Psoas muscle (tissue), 8 donors: Measurements from ENCODE around the gene BPIFA2. TPM values are rescaled to one million over a fixed set of nuclear protein-coding genes. Genes with fewer than 3 reads are reported as not detected.
"Not testable (repeated sequence)": the region's sequence is repeated elsewhere in the genome, so short reads cannot be mapped to it uniquely, and the experiment has no call there.

ENCODE experiments used
- ATAC-seq, 4 donors: fragments of 200-7000 bp; cut with Tn5 transposase; one replicate each; pipeline ENCODE4 v1.9.1; 2020; ENCODE audit warnings: moderate library complexity in 3 of 4, mild to moderate bottlenecking in 2 of 4
- DNase-seq, 2 donors: peaks; one replicate each; pipeline ENCODE4 v3.0.0-alpha.2; 2020
- H3K27ac ChIP-seq: fragments of 200-600 bp; one replicate; pipeline ENCODE4 v1.8.0; 2022
- H3K27me3 ChIP-seq, 3 donors: fragments of 200-600 bp in 1 of 3; one replicate each; pipeline versions ENCODE4 v1.6.1 to v1.8.0; 2013 to 2022; ENCODE audit warnings: low read length in 2 of 3, mild to moderate bottlenecking in 2 of 3, moderate library complexity in 1 of 3; ENCODE audit not compliant: insufficient read depth in 3 of 3
- H3K36me3 ChIP-seq, 2 donors: fragments of 200-600 bp in 1 of 2; one replicate each; pipeline versions ENCODE4 v1.6.1 to v1.8.0; 2013 to 2022; ENCODE audit warnings: low read depth in 1 of 2, mild to moderate bottlenecking in 1 of 2, moderate library complexity in 1 of 2; ENCODE audit not compliant: insufficient read depth in 1 of 2
- H3K4me1 ChIP-seq: fragments of 200-600 bp; one replicate; pipeline ENCODE4 v1.8.0; 2022
- H3K4me3 ChIP-seq: fragments of 200-600 bp; one replicate; pipeline ENCODE4 v1.8.0; 2022; ENCODE audit warnings: mild to moderate bottlenecking
- H3K9me3 ChIP-seq: fragments of 200-600 bp; one replicate; pipeline ENCODE4 v1.8.0; 2022
- WGBS, 3 donors: extraction: QIAGEN DNeasy Blood & Tissue Kit; methylation state at CpG; one replicate each; pipeline versions ENCODE4 v1.1.6 to v1.1.7; 2013; 5-methylcytosine and 5-hydroxymethylcytosine counted together
- intact Hi-C, 2 donors: fragments of 100-400 bp; cut with DNase I; formaldehyde crosslinking; loops; one replicate each; pipeline versions ENCODE4 v1.11.0 to v1.14.2; 2022
- long read RNA-seq, 2 donors: library from polyadenylated mRNA; unstranded; transcript quantifications; one replicate each; pipeline ENCODE4 v2.0.0, GENCODE V29; 2021
- polyA plus RNA-seq, 3 donors: library from polyadenylated mRNA; stranded (reverse); fragments of 200-250 nt; gene quantifications; one replicate each; pipeline ENCODE4 v1.2.3, GENCODE V29; 2013
- total RNA-seq, 4 donors: library from RNA; stranded (reverse); fragmentation: NEBNext Ultra II Directional in 2 of 4; extraction: Animal tissue kit (Norgen Biotek cat#: 25700) in 2 of 4; gene quantifications; one replicate each; pipeline versions ENCODE4 v1.2.1 to v1.2.4, GENCODE V29; 2021 to 2023
- TF ChIP-seq, protein P1 (sequence below): fragments of 200-600 bp; IDR thresholded peaks from one replicate; pipeline ENCODE4 v1.8.0; 2022; ENCODE audit warnings: antibody characterized with exemption
- donor health status: healthy with polysubstance abuse.
- donor health status: DM: no; HTN: no; CAD: no; lungs with moderate emphysema.
- donor health status: Bipolar disorder and iron deficiency.
- donor health status: healthy.
- donor health status: DM: yes; HTN: yes; CAD: no.
- donor health status: DM: no; HTN: no; CAD: no.
- donor health status: DM: no; HTN: no; CAD: no.
- donor health status: DM: yes; HTN: yes; CAD: no.

Gene BPIFA2
- not detected for total RNA-seq
- not detected for polyA plus RNA-seq
- long read RNA-seq, donor 1: 0 reads
- long read RNA-seq, donor 2: 0 reads

- Histone ChIP-seq H3K9me3 (peaks cover 22% of the 10 kb centered on the region), H3K4me3 (no peak within 1 kb of the TSS), H3K27me3 (peaks cover 0 to 3% (median 0%) of the 10 kb centered on the region in 3 donors), H3K27ac (no peak within 1 kb of the TSS), H3K36me3 (no peaks in the 10 kb centered on the region), H3K4me1 (no peaks in the 10 kb centered on the region)
- TF ChIP-seq, protein P1, sequence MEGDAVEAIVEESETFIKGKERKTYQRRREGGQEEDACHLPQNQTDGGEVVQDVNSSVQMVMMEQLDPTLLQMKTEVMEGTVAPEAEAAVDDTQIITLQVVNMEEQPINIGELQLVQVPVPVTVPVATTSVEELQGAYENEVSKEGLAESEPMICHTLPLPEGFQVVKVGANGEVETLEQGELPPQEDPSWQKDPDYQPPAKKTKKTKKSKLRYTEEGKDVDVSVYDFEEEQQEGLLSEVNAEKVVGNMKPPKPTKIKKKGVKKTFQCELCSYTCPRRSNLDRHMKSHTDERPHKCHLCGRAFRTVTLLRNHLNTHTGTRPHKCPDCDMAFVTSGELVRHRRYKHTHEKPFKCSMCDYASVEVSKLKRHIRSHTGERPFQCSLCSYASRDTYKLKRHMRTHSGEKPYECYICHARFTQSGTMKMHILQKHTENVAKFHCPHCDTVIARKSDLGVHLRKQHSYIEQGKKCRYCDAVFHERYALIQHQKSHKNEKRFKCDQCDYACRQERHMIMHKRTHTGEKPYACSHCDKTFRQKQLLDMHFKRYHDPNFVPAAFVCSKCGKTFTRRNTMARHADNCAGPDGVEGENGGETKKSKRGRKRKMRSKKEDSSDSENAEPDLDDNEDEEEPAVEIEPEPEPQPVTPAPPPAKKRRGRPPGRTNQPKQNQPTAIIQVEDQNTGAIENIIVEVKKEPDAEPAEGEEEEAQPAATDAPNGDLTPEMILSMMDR: no peak
- intact Hi-C loops: loop anchor here in 1 of 2 donors (10.0 kb wide), 1 partner anchor 63 kb away; no protein-coding TSS in a partner anchor
- no peak for DNase-seq
- WGBS, 3 donors: 70 to 77% (median 73%) methylated on average over 8 of the region's 8 CpGs
- ATAC-seq: no peak
These were observed at the start of gene BPIFA2 for GRCh38 chr20:33167859-33168258. Gene BPIFA2, plus strand, starts transcription at chr20:33168159. Its CDS starts 987 bp downstream, at chr20:33169146.

DNA sequence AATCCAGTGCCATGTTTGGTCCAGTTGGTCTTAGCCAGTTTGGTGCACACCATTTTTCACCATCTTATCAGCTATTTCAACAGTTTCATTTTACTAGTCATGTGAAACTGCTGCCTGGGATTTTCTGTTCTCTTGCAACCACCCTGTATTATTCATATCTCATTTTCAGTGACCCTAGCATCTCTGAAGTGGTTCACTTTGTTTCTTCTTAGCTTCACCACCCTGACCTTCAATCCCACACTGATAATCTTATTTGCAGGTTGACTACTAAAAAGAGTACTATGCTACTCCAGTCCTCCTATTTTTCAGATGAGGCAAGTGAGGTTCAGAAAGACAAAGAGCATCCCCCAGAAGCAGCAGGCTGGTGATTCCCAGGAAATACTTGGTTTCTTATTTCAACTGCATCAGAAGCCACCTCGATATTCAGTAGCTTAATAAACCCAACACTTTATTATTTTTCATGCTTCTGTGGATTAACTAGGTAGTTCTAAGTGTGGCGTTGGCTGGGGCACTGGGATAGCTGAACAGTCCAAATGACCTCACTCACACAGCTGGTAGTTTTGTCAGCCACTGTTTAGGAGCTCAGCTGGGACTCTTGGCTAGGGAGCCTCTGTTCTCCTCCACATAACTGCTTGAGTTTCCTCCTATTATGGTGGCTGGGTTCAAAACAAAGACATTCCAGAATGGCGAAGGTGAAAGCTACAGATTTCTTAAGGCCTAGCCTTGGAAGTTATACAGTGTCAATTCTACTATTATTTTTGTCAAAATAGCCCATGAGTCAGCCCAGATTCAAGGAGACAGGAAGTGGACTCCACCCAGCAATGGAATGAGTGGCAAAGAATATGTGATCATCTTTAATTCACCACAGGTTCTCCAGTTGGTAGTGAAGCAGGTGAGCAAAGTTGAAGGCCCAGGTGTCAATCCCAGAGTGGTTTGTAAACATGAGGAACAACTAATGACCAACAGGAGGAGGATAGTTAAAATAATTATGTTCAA is 47.9 kb upstream of the BPIFA2 start:
- Histone ChIP-seq H3K4me1 (no peaks in the 10 kb centered on the region), H3K27ac (no peak overlapping the region), H3K36me3 (no peaks in the 10 kb centered on the region), H3K4me3 (no peak overlapping the region), H3K27me3 (peaks cover 0 to 9% (median 0%) of the 10 kb centered on the region in 3 donors), H3K9me3 (no peaks in the 10 kb centered on the region)
- 45 to 52% (median 49%) methylated on average over 3 of the region's 3 CpGs for WGBS, 3 donors
- intact Hi-C loops: no loop called here
- TF ChIP-seq, protein P1: no peak
- DNase-seq (no peak), ATAC-seq (no peak)

GRCh38 chr20:33120934-33121333 is 47.0 kb upstream of the BPIFA2 start:
- TF ChIP-seq, protein P1: no peak
- H3K4me1 ChIP-seq: no peaks in the 10 kb centered on the region
- no peaks in the 10 kb centered on the region for H3K9me3 ChIP-seq
- intact Hi-C loops: no loop called here
- no peak overlapping the region for H3K4me3 ChIP-seq
- 91 to 93% (median 92%) methylated on average over 3 of the region's 3 CpGs for WGBS, 3 donors
- no peak for ATAC-seq
- DNase-seq: no peak
- H3K27me3 ChIP-seq: peaks cover 0 to 9% (median 0%) of the 10 kb centered on the region in 3 donors
- H3K27ac ChIP-seq: no peak overlapping the region
- no peaks in the 10 kb centered on the region for H3K36me3 ChIP-seq

GRCh38 chr20:33122297-33122696 is 45.7 kb upstream of the BPIFA2 start:
- DNase-seq, H3K27me3 ChIP-seq, H3K4me3 ChIP-seq, H3K27ac ChIP-seq, H3K9me3 ChIP-seq, H3K36me3 ChIP-seq, intact Hi-C loops, ATAC-seq, H3K4me1 ChIP-seq: not testable (repeated sequence)
- 27 to 50% (median 40%) methylated on average over 1 of the region's 1 CpG for WGBS, 3 donors

- intact Hi-C loops: no loop called here
- H3K4me1 ChIP-seq: no peaks in the 10 kb centered on the region
- WGBS, 3 donors: 50 to 58% (median 58%) methylated on average over 2 of the region's 2 CpGs
- DNase-seq (no peak), ATAC-seq (no peak)
- no peaks in the 10 kb centered on the region for H3K36me3 ChIP-seq
- H3K27ac ChIP-seq: no peak overlapping the region
- no peak overlapping the region for H3K4me3 ChIP-seq
- TF ChIP-seq, protein P1: no peak
- H3K27me3 ChIP-seq: peaks cover 0 to 4% (median 3%) of the 10 kb centered on the region in 3 donors
- no peaks in the 10 kb centered on the region for H3K9me3 ChIP-seq
These were observed 43.7 kb upstream of the BPIFA2 start for GRCh38 chr20:33124261-33124660.
